Stimulated activated CD8-positive, alpha-beta memory T cell treated with anti-CD3 and anti-CD28 coated beads, Interleukin-4, amount 100 ng/mL, for 48 hours (primary cell): ENCODE measurements around the gene KBTBD13.

Experiments
- DNase-seq: peaks from one replicate; pipeline ENCODE4 v3.0.0-alpha.2; 2020

KBTBD13 gene

GRCh38 chr15:65076486-65077290, at the start of gene KBTBD13:
KBTBD13 (plus strand) TSS chr15:65076746; CDS start chr15:65076816, 70 bp downstream.
- DNase-seq = no peak

- DNase-seq = no peak
These were observed 49.8 kb upstream of the KBTBD13 start for GRCh38 chr15:65026756-65027155.

DNA sequence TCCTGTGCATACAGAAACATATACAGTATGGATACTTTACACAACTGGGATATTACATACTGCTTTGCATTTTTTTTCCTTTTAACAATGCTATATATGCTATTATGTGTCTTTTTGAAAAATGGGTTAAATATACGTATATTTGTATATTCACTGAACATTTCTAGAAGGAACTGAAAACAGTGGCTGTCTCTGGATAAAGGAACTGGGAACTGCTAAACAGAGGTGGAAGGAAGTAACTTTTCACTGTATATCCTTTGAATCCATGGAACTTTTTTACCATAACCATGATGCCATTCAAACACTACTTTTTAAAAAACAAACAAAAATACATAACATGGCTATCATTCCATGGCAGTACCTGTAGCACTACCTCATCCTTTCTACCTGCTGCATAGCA, 49.0 kb upstream of the KBTBD13 start:
- DNase-seq = no peak

DNA sequence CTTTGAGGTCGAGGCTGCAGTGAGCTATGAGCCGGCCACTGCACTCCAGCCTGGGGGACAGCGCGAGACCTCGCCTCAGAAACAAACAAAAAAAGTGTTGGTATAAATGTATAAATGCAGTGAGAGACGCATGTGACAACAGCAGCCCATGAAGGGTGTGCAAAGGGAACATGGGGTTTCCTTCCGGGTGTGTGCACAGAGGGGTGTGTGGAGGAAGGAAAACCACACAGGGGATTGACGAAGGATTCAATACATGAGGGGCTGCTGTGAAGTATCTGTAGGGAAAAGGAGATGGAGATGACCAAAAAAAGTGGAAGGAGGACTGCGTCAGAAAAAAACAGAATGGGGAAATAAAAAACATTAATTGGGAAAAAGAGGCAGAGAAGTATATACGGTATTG, 48.2 kb upstream of the KBTBD13 start:
- DNase-seq = no peak

DNA sequence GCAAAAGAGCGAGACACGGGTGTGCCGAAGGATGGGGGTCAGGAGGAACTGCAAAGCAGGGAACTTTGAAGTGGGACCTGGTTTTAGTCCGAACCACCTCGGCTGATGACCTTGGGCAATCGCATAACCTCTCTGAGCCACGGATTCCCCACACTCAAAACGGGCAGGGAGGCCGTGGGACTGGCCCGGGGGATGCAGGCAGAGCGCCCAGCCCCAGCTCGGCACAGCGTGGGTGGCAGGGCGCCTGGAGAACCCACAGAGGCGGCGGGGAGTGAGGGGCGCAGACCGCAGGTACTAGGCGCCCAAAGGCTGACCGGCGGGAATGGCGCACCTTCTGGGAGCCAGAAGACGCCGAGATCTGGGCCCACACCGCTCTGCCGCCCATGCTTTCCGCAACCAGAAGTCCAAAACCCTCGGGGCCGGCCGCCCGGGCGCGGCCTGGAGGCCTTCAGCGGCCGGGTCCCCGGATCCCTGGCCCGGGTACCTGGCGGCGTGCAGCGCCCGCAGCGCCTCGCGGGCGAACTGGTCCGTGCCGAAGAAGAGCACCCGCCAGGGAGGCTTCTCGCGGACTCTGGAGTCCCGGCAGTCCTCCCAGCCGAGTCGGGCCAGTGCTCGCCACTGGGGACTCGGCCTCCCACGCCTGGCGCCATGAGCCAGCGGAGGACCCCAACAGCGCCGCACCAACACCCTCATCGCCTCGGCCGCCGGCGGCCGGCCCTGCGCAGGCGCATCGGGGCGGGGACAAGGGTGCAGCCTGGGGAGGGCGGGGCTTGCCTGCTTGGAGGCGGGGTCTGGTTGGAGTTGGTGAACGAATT, 47.4 kb upstream of the KBTBD13 start, which contains the start of gene MTFMT:
Gene MTFMT, minus strand, starts transcription at position 719 of the 815 bp plus-strand sequence. Its CDS starts 26 bp downstream, at position 693.
- peak; percentile 99 for DNase-seq

GRCh38 chr15:65029736-65030208, 46.8 kb upstream of the KBTBD13 start:
- no peak for DNase-seq

DNA sequence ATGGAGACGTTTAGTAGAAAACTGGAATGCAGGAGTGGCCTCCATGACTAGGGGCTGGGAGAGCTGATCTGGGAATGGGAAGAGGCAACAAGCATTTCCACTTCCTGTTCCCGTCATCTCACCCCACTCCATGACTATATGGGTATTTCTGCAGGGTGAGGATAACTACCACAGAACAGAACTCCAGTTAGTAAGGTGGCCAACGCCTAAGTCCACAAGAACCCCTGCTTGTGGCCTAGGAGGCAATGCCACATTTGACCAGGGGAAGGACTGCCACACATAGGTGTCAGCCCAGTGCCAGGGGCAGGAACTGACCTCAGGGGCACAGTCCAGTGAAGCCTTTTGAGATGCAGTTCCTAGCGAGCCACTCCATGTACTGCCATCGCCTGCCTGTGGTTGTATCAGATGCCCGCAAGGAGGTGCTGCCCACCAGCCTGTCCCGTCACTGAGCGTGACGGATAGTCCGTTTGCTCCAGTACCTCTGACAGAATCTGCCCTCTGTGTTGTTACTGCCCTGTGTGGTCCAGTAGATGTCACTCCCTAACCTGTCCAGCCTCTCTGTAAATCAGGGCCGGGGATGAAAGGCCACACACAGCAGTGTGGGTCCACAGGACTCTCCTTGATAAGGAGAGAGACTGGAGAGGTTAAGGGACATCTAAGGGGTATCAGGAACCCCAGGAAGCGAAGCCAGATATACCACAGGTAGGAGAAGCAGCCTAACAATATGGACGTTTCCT, 43.6 kb upstream of the KBTBD13 start:
- peak; percentile 62 for DNase-seq

DNA sequence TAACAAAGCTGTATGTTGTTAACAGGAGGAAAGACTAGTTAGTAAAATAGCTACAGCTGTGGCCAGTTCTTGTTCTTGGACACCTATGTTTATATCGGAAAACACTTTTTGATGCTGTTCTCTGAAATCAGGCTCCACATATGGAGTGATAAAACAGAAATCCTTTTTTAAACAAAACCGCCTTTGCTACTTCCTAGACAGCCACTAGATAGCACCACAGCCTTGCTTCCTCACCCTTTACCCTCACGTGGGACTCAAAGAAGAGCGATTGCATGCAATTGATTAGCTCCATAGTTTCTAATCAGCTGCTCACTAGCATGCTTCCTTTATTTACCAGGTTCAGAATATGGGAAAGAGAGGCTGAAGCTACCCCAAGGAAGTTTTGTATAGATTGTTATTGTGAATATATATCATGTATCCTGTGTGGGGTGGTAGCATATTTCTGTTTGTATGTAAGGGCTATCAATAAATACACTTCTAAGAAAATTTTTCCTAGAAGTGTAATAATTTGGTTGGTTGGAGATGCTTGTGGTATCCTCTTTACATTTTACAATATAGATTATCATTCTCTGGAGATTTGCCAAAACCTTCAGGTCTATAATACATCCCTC, 42.8 kb upstream of the KBTBD13 start:
- no peak for DNase-seq

DNA sequence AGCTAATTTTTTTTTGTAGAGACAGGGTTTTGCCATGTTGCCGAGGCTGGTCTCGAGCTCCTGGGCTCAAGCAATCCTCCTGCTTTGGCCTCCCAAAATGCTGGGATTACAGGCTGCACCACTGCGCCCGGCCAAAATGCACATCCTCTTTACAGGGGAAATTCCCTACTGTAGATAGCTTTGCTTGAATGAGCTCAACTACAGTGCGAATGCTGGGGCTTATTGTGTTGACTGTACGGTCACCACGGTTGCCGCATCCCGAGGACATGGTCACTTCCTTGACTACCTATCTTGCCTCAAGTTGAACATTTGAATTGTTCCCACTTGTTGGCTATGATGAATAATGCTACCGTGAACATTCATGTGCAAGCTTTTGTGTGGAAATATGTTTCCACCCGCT, 41.8 kb upstream of the KBTBD13 start:
- DNase-seq = no peak

GRCh38 chr15:65037309-65037708, 39.2 kb upstream of the KBTBD13 start:
- DNase-seq = no peak

DNA sequence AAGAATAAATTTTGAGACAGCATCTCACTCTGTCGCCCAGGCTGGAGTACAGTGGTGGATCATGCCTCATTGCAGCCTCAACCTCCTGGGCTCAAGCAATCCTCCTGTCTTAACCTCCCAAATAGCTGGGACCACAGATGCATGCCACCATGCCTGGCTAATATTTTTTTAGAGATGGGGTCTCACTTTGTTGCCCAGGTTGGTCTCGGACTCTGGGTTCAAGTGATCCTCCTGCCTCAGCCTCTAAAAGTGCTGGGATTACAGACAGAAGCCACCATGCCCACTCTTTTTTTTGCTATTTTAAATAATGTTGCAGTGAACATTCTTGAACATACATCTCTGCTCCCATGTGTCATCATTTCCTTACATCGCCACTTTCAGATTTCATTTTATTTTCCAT, 38.1 kb upstream of the KBTBD13 start:
- no peak for DNase-seq

GRCh38 chr15:65038836-65039235, 37.7 kb upstream of the KBTBD13 start:
- DNase-seq = no peak

DNA sequence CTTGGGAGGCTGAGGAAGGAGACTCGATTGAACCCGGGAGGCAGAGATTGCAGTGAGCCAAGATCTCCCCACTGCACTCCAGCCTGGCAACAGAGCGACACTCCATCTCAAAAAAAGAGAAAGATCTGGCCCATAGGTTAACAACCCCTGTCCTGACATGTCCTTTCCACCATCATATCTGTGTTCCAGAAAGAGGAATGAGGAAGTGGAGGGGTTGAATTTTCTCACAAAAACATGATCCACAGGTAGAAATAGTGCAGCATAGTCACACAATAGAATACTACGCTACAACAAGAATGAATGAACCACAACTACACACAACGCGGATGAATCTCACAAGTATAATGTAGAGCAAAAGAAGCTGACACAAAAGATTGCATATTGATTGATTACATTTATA, 36.1 kb upstream of the KBTBD13 start:
- DNase-seq = no peak

- DNase-seq = no peak
These were observed 34.8 kb upstream of the KBTBD13 start for GRCh38 chr15:65041787-65042186.

- DNase-seq = no peak
These were observed 33.7 kb upstream of the KBTBD13 start for GRCh38 chr15:65042776-65043327.

- DNase-seq = peak; percentile 50
These were observed 32.3 kb upstream of the KBTBD13 start for GRCh38 chr15:65044218-65044617.

- DNase-seq = no peak
These were observed 31.6 kb upstream of the KBTBD13 start, which contains the start of gene SLC51B for GRCh38 chr15:65044724-65045481. SLC51B (plus strand) TSS chr15:65045387; CDS start chr15:65050005, 4,618 bp downstream.

DNA sequence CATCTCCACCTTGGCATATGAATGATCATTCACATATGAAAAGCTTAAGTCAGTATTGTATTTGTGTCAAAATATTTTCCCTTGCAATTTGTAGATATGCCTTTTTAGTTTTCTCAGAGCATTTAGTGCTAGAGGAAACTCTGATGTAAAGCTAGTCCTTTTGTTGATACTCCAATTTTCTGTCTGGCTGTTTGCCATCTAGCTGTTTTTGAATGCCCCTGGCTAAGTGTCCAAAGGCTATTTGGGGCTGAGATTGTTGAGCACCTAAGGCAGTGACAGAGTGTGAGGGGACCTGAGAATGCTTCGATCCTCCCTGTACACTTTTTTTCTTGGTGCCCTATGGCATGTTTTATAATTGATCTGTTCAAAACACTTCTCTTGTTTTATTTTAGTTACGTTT, 28.3 kb upstream of the KBTBD13 start:
- no peak for DNase-seq

- DNase-seq = peak; percentile 94
These were observed 27.1 kb upstream of the KBTBD13 start for GRCh38 chr15:65049418-65049840.

DNA sequence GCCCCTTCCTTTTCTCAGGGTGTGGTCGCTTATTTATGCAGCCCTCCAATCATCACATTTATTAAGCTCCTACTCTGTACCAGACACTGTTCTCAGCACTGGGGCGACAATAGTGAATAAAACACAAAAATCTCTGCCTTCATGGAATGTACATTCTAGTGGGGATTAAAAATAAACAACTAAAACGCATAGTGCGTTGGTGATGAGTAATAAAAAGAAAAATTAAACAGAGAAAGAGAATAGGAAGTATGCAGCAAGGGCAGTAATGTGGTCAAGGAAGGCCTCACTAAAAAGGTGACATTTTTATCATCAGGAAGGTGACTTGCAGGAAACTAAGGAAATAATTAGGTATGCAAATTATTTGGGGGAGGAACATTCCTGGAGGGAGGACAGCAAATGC, 26.3 kb upstream of the KBTBD13 start:
- DNase-seq = no peak

DNA sequence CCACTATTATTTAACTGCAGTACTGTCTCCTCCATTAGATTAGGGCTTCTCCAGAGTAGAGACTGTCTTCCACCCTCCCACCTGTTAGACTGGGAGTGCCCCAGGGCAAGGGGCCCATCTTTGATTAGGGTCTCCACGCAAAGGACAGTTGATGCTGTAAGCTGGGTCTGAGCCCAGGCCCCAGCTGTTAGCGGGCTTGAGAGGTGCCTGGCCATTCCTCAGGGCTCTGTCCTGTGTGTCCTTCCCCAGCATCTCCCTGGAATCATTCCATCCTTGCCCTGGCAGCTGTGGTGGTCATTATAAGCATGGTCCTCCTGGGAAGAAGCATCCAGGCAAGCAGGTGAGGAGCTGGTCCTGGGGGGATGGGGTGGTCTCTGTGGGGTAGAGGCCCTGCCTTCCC, 25.3 kb upstream of the KBTBD13 start:
- no peak for DNase-seq
